GM18517 (cell line): ENCODE results near the gene PLEKHA3.
"Not testable (repeated sequence)": the region's sequence is repeated elsewhere in the genome, so short reads cannot be mapped to it uniquely, and the experiment has no call there.

Experiments
- ATAC-seq: cut with Tn5 transposase; IDR thresholded peaks from one replicate; pipeline ENCODE4 v1.9.1; 2021; ENCODE audit warnings: mild to moderate bottlenecking, moderate library complexity; ENCODE audit not compliant: unreplicated experiment

PLEKHA3 gene

DNA sequence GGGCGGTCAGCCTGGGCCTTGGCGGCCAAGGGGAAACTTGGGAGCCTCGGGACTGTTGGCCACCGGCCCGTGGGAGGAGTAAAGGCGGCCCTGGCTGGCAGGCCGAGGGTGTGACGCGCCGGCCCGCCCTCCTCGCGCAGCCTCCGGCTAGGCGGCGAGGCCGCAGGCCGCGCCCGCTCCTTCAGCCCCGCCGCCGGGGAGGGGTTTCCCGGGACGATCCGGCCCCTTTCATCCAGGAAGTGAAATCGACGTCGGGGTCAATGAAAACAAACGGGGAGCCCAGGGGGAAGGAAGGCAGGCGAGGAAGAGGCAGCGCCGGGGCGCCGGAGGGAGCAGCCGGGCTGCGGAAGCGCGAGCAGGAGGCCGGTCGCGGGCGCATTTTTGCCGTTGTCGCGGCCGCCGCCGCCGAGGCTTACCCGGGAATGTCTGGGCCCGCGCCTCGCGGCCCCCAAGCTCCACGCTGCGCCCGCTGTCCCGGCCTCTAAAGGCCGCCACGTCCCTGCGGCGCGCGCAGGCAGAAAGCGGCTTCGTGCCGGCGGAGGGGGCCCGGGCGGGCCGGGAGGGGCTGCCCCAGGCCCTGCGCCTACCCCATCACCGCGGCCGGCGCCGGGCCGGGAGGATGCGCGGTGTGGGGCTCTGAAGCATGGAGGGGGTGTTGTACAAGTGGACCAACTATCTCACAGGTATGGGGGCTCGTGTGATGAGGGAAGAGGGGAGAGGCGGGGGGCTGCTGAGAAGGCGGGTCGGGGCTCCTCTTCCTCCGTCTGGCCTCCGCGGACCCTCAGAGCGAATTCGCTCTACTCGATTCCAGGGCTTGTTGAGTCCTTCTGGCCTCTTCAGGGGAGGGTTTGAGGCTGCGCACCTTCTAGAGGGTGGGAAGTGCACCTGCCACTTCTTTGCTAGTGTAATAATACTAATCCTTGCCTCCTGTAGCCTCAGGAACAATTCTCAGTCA, at the start of gene PLEKHA3:
PLEKHA3 (plus strand) TSS at position 231 of the 955 bp plus-strand sequence; CDS start at position 644, 413 bp downstream.
- peak; percentile 53 for ATAC-seq

DNA sequence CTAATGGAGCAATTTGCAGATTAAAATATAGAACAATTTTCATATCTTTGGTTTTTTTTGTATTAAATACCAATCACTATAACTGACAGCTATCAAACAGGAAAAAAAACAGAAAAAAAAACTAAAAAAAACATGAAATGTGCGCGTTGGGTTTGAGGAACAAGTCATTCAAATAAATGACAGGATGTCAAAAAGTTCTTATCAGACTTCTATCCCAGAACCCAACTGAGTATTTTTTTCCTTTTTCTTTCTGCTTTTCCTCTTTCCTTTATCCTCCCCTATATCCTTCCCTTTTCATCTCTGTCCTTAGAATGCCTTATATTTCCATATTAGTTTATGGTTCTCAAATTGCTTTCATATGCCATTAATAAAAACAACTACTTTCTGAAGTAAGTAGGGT, 43.6 kb upstream of the PLEKHA3 start:
- no peak for ATAC-seq

- no peak for ATAC-seq
These were observed 38.8 kb upstream of the PLEKHA3 start for GRCh38 chr2:178441426-178441825.

DNA sequence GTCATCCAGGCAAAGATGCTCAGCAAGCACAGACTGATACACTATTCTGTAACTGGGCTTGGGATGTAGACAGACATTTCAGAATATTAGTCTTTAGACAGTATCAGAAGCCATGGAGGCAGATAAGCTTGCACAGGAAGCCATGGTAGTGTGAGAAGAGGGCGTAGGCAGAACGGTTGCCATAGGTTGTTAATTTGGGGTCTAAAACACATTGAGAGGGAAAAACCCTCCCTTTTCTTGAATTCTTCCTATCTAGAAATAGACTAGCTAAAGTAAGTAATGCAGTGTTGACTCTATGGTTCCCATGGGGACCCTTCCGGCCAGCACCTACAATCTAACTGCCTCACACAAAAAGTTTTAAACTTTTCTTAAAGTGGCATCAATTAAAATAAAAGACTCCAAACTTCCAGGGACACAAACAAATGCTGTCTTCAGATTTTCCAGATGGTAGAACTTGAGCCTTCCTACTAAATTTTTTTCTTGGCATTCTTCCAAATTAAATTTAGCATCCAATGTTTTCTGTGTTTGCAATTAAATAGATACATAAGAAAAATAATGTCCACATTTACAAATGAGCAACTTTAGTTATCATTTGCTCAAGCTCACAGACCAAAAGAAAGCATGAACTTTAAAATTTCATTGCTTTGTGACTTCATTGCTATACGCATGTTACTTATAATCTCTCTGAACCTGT, 31.1 kb upstream of the PLEKHA3 start:
- ATAC-seq = no peak

DNA sequence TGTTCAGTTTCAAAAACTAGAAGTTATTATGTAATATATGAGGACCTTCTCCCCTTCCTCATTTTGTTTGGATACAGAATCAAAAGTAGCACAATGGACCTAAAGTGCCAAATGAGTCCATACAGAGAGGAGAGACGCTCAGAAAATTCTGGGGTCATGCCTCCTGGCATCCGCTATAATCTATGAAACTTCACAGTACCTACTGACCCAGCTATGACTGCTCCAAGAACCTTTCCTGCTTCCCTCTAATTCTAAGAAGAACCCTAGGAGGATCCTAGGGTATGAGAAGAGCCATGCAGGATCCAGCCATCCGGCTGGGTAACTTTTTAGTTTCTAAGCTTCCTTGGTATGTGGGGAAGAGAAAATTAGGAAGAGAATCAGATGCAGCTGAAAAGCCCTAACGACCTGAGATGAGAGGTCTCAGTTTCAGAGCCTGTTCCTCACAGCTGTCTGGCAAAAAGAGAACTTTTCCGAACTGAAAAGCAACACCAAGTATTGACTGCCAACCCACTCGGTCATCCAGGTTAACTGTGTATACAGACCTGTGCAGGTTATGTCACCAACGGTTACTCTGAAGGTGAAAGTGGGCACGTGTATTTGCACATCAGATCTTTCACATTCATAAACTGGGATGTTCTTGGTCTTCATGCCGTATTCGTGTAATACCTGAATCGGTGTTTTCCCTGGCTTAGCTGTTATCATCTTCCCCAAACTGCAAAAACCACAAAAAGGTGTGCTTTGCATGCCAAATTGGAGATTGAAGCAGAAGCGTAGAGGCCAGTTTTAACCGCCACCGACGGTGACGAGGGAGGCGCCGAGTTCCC, 30.3 kb upstream of the PLEKHA3 start:
- peak; percentile 11 for ATAC-seq

DNA sequence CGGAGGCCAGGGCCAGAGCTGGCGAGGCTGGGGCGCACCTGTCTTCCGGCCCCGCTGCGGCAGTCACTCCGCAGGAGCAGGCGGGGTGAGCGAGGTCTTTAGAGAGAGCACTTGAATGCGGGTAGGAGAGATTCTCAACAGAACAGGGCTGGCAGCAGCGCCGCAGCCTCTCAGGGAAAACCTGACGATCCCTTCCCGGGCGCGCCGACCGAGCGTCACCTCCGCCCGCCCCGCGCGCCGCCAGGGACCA, 29.8 kb upstream of the PLEKHA3 start:
- ATAC-seq = peak; percentile 53

- peak; percentile 72 for ATAC-seq
These were observed 29.3 kb upstream of the PLEKHA3 start, which contains the start of the genes PJVK and PRKRA for GRCh38 chr2:178450774-178451525. PJVK (plus strand) TSS chr2:178451378; CDS start chr2:178453410, 2,032 bp downstream. PRKRA (minus strand) TSS chr2:178451175; CDS start chr2:178451030, 145 bp downstream.

DNA sequence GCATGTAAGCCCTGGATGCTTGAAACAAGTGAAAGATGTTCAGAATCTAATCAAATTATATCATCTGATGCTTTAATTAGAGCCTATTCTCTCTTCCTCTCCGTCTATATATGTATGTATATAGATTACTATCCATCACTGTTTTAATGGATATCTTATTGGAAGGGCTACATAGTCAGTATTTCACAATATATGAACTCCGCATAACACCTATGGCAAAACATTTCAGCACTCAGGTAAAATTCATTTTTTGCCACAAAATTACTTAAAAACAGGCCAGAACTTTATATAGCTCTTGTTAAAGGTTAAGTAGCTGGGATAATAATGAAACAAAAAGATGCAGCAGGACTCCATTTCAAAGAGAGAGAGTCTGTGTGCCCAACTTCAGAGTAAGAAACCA, 27.9 kb upstream of the PLEKHA3 start:
- ATAC-seq = no peak

DNA sequence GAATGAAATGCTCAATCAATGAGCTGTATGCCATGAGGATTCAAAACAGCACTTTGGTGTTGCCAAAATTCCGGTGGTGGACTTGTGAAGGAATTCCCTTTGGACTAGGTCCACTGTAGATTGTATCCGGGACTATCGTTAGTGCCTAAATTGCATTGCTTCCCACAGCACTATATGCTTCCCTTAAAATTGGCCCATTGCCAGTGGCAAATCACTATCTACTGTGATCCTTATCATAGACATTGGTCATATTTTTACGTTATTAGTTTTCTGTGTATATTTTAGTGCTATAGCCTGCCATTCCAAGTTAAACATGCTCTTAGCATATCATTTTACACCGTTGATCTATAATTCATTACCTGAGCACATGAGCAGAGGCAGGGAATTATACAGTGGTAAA, 27.4 kb upstream of the PLEKHA3 start:
- ATAC-seq = no peak

DNA sequence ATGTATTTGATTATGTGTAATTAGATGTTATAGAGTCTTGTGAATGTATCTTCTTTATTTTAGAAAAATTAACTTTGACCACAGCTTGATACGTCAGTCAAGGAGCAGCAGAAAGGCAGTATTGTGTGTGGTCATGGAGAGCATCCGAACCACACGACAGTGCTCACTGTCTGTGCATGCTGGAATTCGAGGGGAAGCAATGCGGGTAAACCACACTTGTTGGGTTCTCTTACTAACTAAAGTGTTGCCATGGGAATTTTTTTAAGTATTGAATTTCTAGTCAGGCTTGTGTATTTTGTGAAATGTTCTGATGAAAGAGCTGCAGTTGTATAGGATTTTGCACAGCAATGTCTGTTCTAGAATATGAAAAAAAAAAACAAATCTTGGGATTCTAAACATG, 24.3 kb upstream of the PLEKHA3 start:
- no peak for ATAC-seq

DNA sequence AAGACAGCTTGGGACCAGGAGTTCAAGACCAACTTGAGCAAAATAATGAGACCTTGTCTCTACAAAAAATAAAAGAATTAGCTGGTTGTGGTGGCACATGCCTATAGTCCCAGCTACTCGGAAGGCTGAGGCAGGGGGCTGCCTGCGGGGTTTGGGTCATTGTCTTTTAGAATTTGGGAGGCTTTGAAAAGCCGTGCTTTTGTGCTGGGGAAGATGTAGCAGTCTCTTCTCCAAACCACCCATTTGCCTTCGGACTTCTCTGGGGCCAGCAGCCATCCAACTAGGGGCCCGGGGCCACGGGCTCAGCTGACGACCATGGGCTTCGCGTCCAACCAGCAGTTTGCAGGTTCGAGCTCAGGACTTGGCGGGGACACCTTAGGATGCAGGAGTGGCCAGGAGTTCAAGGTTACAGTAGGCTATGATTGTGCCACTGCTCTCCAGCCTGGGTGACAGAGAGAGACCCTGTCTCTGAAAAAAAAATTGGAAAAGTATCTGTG, 22.8 kb upstream of the PLEKHA3 start:
- ATAC-seq = no peak

GRCh38 chr2:178469219-178469849, 10.9 kb upstream of the PLEKHA3 start:
- no peak for ATAC-seq

- ATAC-seq = not testable (repeated sequence)
These were observed 8.9 kb upstream of the PLEKHA3 start for GRCh38 chr2:178471313-178471712.

GRCh38 chr2:178473373-178473772, 6.9 kb upstream of the PLEKHA3 start:
- no peak for ATAC-seq

- no peak for ATAC-seq
These were observed 6.3 kb upstream of the PLEKHA3 start for GRCh38 chr2:178473931-178474330.

- ATAC-seq = no peak
These were observed 5.7 kb upstream of the PLEKHA3 start for GRCh38 chr2:178474560-178474959.

GRCh38 chr2:178476477-178476876, 3.8 kb upstream of the PLEKHA3 start:
- ATAC-seq = no peak

DNA sequence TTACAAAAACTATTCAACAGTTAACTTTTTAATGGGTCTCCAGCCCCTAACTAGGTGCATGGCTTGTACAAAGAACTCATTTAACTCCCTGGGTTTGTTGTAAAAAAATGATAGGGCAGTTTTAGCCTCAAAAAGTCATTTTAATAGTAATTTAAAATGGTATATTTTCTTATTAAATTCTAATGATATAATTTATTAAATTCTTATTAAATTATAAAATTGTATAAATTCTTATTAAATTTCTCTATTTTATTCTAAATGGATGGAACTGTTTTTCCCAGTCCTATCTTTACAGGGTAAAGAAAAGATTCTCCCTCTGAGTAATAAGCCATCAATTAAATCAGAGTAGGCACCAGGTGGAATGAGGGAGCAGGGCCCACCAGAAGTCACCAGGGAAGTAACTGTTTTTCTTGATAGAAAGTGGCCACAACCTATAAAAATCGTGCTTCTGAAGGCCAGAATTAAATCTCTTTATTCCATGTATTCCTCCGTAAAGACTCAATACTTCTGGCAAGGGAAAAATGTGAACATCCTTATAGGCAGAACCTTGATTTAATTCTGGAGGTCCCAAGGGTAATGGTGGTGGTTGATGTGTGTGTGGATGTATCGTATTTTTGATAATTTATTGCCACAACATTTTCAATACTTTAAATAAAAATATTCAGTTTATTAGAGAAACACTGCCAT, 2.7 kb upstream of the PLEKHA3 start:
- no peak for ATAC-seq

DNA sequence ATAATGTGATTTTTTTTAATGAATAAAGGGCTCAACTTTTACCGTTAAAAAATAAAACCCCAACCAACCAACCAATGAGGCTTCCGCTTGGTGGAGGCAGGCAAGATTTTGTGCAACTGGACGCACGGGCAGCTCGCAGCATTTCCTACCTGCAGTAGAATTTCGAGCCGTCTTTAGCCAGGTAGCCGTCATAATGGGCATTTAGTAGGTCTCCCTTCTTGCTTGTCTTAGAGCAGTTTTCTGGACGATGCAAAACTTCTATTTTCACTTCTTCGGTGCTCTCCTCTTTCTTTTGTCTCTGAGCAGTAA, 2.2 kb upstream of the PLEKHA3 start:
- ATAC-seq = peak; percentile 4
